ENCODE results near the gene ATIC.
"Not testable (repeated sequence)": the region's sequence is repeated elsewhere in the genome, so short reads cannot be mapped to it uniquely, and the experiment has no call there.

ATIC gene

DNA sequence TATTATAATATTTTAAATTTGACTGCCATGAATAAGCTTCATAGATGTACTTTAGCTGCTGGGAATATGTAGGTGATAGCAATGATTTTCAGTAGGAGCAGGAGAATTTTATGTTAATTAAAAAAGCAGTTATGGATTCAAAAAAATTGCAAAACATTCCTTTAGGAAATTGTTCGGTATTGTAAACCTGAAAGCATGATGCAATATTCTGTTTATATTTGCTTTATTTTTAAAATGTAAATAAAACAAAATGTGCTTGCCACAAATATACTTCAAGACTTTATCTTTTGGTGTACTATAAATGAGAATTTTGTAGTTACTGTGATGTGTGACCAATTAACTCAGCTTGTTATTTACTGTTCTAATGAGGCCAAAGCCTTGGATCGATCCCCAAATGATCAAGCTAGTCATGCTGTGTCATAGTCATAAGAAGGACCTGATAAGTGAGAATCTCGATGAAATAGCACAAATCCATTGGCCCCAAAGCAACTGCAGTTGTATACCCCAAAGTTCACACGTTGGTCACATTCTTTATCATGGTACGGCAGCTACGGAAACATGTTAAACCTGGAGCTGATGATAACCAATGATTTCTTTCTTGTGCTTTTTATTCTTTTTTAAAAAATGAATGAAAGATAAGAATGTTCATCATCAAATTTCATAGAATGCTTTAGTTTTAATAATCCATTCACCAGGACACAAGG, 23.6 kb upstream of the ATIC start:
- no peaks in the 10 kb centered on the region for H3K4me1 ChIP-seq
- no peaks in the 10 kb centered on the region for H3K27me3 ChIP-seq (ENCODE audit: low read depth)
- no peak for DNase-seq (ENCODE audit: low spot score in 2 of 2)
- in situ Hi-C loops (cut with MboI; ENCODE audit: low sequenced_read_pairs), result no loop called here
- H3K9me3 ChIP-seq, result no peaks in the 10 kb centered on the region
- no peak overlapping the region for H3K4me3 ChIP-seq
- no peaks in the 10 kb centered on the region for H3K36me3 ChIP-seq (replicated peaks)

DNA sequence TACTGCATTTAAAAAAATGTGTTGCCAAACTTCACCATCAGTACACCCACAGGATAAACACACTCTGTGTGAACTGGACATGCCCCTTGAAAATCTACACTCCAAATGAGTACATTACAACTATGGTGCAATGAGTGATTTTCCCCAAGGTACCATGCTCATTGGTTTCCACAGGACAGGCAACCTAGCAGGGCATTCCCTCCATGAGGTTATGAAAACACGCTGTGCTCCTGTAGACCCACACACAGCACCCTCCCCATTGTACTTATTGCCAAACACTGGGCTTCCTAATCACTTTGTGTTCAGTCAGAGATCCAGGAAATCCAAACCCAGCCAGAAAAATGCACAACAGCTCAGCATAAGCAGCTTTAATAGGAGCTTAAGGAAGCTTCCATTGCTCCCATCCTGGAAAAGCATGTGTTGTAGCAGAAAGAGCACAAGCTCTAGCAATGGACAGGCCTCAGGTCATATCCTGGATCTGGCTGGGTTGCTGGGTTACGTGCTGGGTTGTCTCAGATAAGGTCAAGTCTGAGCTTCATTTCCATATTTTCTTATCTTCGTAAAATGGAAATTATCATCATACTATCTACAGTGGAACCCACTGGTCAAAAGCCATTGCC, 20.8 kb upstream of the ATIC start:
- Histone ChIP-seq H3K36me3 (replicated peaks) (no peaks in the 10 kb centered on the region), H3K4me3 (no peak overlapping the region), H3K9me3 (no peaks in the 10 kb centered on the region), H3K4me1 (no peaks in the 10 kb centered on the region), H3K27me3 (ENCODE audit: low read depth) (no peaks in the 10 kb centered on the region)
- no peak for DNase-seq (ENCODE audit: low spot score in 2 of 2)
- in situ Hi-C loops (cut with MboI; ENCODE audit: low sequenced_read_pairs), result no loop called here

DNA sequence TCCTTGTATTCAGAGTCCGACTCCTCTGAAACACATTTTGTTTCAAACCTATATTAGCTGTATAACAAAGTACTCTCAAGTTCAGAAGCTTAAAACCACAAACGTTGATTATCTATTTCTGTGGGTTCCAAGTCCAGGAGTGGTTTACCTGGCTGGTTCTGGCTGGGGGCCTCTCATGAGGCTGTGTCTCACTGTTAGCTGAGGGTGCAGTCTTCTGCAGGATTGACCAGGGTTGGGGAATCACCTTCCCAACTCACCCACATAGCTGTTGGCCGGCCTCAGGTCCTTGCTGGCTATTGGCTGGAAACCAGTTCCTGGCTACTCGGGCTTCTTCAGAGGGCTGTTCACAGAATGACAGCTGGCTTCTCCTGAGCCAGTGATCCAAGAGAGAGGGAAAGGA, 18.0 kb upstream of the ATIC start:
- DNase-seq (ENCODE audit: low spot score in 2 of 2), result no peak
- no peaks in the 10 kb centered on the region for H3K9me3 ChIP-seq
- H3K4me3 ChIP-seq, result no peak overlapping the region
- H3K36me3 ChIP-seq (replicated peaks), result no peaks in the 10 kb centered on the region
- no peaks in the 10 kb centered on the region for H3K4me1 ChIP-seq
- no peaks in the 10 kb centered on the region for H3K27me3 ChIP-seq (ENCODE audit: low read depth)
- in situ Hi-C loops (cut with MboI; ENCODE audit: low sequenced_read_pairs), result no loop called here

DNA sequence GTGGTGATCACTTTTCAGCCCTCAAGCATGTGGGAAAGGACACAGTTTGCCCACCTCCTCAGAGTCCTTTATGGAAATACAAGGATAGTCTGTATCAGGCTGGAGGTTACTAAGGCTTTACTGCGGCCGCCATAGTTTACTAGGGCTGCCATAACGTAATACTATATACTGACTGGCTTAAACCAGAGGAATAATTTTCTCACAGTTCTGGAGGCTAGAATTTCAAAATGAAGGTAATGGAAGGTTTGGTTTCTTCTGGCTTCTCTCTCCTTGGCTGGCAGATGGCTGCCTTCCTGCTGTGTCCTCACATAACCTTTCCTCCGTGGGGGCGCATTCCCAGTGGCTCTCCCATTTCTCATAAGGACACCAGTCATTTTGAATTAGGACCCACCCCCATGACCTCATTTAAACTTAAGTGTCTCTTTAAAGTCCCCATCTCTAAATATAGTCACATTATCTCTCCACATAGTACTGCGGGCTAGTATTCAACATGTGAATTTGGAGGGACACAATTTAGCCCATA, 12.5 kb upstream of the ATIC start:
- Histone ChIP-seq H3K9me3 (peaks cover 6% of the 10 kb centered on the region; the same call in 1 of the 2 replicates), H3K36me3 (replicated peaks) (no peaks in the 10 kb centered on the region), H3K4me1 (no peaks in the 10 kb centered on the region), H3K27me3 (ENCODE audit: low read depth) (no peaks in the 10 kb centered on the region), H3K4me3 (no peak overlapping the region)
- in situ Hi-C loops (cut with MboI; ENCODE audit: low sequenced_read_pairs), result no loop called here
- peak in 1 of 2 experiments; percentile 21 for DNase-seq (ENCODE audit: low spot score in 2 of 2)

DNA sequence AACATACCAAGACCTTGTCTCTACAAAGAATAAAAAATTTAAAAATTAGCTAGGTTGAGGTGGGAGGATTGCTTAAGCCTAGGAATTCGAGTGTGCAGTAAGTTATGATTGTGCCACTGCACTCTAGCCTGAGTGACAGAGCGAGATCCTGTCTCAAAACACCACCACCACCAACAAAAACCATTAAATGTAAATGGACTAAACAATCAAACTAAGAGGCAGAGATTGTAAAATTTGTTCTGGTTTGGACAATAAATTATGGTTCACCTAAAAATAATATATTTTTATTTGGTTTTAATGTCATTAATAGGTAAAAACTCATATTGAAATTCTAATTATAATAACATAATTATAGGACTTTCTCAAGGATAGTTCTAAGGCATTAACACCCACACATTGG, 9.9 kb upstream of the ATIC start:
- in situ Hi-C loops (cut with MboI; ENCODE audit: low sequenced_read_pairs), result no loop called here
- no peak overlapping the region for H3K4me3 ChIP-seq
- no peak for DNase-seq (ENCODE audit: low spot score in 2 of 2)
- H3K4me1 ChIP-seq, result no peaks in the 10 kb centered on the region
- H3K27me3 ChIP-seq (ENCODE audit: low read depth), result no peaks in the 10 kb centered on the region
- H3K36me3 ChIP-seq (replicated peaks), result no peaks in the 10 kb centered on the region
- H3K9me3 ChIP-seq, result peaks cover 6% of the 10 kb centered on the region; the same call in 1 of the 2 replicates

DNA sequence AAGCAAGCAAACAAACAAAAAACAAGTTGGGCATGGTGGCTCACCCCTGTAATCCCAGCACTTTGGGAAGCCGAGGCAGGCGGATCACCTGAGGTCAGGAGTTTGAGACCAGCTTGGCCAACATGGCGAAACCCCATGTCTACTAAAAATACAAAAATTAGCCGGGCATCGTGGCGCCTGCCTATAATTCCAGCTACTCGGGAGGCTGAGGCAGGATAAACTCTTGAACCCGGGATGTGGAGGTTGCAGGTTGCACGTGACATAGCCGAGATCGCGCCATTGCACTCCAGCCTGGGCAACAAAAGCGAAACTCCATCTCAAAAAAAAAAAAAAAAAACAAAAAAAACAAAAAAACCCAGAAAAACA, 617 bp upstream of the ATIC start:
- in situ Hi-C loops (cut with MboI; ENCODE audit: low sequenced_read_pairs); H3K27me3 ChIP-seq (ENCODE audit: low read depth); H3K9me3 ChIP-seq: not testable (repeated sequence)
- Histone ChIP-seq H3K4me3 (peak overlapping the region; percentile 46), H3K36me3 (replicated peaks) (peaks cover 32% of the 10 kb centered on the region), H3K4me1 (peaks cover 14% of the 10 kb centered on the region)
- peak in 1 of 2 experiments; percentile 26 for DNase-seq (ENCODE audit: low spot score in 2 of 2)

DNA sequence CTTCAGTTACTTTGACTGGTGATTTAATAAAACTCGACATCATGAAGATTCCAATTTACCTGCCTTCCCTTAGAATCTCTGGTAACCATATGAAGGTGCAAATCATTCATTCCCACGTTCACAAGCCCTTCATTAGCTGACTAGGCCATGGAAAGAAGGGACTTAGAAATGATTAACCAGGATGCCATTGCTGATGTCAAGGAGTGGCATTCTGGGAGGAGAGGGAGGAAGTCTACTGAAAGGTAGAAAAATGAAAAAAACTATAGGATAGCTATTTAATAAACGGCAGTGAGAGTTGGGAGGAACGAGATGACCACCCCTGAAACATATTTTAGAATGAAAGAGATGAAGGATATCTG, 1.4 kb downstream of the ATIC start:
- H3K27me3 ChIP-seq (ENCODE audit: low read depth), result no peaks in the 10 kb centered on the region
- peaks cover 50% of the 10 kb centered on the region for H3K36me3 ChIP-seq (replicated peaks)
- H3K4me3 ChIP-seq, result peak overlapping the region; percentile 46
- in situ Hi-C loops (cut with MboI; ENCODE audit: low sequenced_read_pairs), result no loop called here
- peaks cover 14% of the 10 kb centered on the region for H3K4me1 ChIP-seq
- DNase-seq (ENCODE audit: low spot score in 2 of 2), result no peak
- no peaks in the 10 kb centered on the region for H3K9me3 ChIP-seq

DNA sequence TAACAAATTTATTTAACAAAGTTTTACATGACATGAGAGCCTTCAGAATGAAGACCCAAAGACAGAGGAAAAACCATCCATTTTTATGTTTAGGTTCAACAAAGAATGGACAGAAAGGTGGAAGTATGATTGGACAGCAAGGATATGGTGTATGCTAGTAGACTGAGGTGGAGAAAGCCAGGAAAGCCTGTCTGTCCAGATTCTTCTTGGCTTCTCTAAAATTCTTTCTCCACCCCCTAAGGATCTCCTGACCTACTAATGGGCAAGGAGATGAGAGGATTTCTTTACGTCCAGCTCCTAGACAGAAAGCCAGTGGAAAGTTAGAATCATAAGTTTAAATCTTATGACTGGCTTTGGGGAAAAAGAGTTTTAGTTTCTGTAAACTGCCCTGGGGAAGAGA, 3.0 kb downstream of the ATIC start:
- H3K36me3 ChIP-seq (replicated peaks), result peaks cover 67% of the 10 kb centered on the region
- DNase-seq (ENCODE audit: low spot score in 2 of 2), result no peak
- no peak overlapping the region for H3K4me3 ChIP-seq
- peaks cover 14% of the 10 kb centered on the region for H3K4me1 ChIP-seq
- in situ Hi-C loops (cut with MboI; ENCODE audit: low sequenced_read_pairs), result no loop called here
- H3K27me3 ChIP-seq (ENCODE audit: low read depth), result no peaks in the 10 kb centered on the region
- no peaks in the 10 kb centered on the region for H3K9me3 ChIP-seq

DNA sequence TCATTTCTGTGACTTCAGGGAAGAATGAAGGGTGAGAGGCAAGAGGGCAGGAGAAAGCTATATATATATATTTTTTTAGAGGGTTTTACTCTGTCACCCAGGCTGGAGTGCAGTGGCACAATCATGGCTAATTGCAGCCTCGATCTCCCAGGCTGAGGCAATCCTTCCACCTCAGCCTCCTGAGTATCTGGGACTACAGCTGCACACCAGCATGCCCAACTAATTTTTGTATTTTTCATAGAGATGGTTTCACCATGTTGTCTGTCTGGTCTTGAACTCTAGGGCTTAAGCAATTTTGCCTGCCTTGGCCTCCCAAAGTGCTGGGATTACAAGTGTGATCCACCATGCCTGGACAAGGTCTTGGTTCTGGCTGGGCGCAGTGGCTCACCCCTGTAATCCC, 3.4 kb downstream of the ATIC start:
- Histone ChIP-seq H3K4me3 (no peak overlapping the region), H3K27me3 (ENCODE audit: low read depth) (no peaks in the 10 kb centered on the region), H3K9me3 (no peaks in the 10 kb centered on the region), H3K36me3 (replicated peaks) (peaks cover 71% of the 10 kb centered on the region), H3K4me1 (peaks cover 14% of the 10 kb centered on the region)
- DNase-seq (ENCODE audit: low spot score in 2 of 2), result no peak
- in situ Hi-C loops (cut with MboI; ENCODE audit: low sequenced_read_pairs), result no loop called here

DNA sequence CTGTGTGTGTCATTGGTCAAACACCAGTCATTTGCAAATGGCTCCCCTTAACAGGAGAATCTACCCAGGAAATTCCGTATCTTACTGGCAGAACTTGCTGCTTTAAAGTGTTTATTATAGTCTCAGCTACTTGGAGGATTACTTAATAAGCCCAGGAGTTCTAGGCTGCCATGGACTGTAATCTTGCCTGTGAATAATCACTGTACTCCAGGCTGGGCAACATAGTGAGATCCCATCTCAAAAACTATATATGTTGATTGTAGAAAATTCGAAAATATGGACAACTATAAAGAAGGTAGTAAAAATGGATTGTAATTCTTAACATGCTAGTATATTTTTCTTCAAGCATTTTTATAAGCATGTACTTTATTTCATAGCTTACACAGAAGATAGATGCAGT, 4.5 kb downstream of the ATIC start:
- in situ Hi-C loops (cut with MboI; ENCODE audit: low sequenced_read_pairs), result no loop called here
- Histone ChIP-seq H3K4me1 (peaks cover 12% of the 10 kb centered on the region), H3K36me3 (replicated peaks) (peaks cover 81% of the 10 kb centered on the region), H3K4me3 (no peak overlapping the region), H3K9me3 (no peaks in the 10 kb centered on the region), H3K27me3 (ENCODE audit: low read depth) (no peaks in the 10 kb centered on the region)
- DNase-seq (ENCODE audit: low spot score in 2 of 2), result no peak

DNA sequence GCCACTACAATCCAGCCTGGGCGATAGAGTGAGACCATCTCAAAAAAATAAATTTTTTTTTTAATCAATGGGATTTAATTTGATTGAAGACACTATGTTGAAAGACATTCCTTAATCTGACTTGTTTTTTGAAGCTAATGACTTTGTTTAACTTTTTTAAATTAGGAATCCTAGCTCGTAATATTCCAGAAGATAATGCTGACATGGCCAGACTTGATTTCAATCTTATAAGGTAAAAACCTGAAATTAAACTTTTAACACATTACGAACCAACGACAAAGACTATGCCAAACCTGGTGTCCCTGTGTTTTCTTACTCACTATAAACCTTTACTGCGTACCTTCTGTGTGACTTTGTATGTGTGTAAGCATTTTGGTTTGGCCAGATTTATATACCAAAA, 7.6 kb downstream of the ATIC start:
- Histone ChIP-seq H3K27me3 (ENCODE audit: low read depth) (no peaks in the 10 kb centered on the region), H3K36me3 (replicated peaks) (peaks cover 98% of the 10 kb centered on the region), H3K4me1 (no peaks in the 10 kb centered on the region; the same call in 1 of the 2 replicates), H3K4me3 (no peak overlapping the region), H3K9me3 (no peaks in the 10 kb centered on the region)
- DNase-seq (ENCODE audit: low spot score in 2 of 2), result no peak
- in situ Hi-C loops (cut with MboI; ENCODE audit: low sequenced_read_pairs), result no loop called here

DNA sequence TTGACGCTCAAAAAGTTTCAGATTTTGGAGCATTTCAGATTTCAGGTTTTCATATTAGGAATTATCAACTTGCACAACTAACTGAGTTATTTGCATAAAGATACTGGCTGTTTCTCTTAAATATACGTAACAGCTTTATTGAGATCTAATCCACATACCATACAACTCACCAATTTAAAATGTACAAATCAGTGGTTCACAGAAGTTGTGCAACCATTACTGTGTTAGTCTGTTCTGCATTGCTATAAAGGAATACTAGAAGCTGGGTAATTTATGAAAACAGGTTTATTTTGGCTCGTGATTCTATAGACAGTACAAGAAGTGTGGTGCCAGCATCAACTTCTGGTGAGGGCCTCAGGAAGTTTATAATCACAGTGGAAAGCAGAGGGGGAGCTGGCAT, 8.2 kb downstream of the ATIC start:
- Histone ChIP-seq H3K4me1 (no peaks in the 10 kb centered on the region; the same call in 1 of the 2 replicates), H3K36me3 (replicated peaks) (peaks cover 98% of the 10 kb centered on the region), H3K27me3 (ENCODE audit: low read depth) (no peaks in the 10 kb centered on the region), H3K4me3 (no peak overlapping the region), H3K9me3 (no peaks in the 10 kb centered on the region)
- in situ Hi-C loops (cut with MboI; ENCODE audit: low sequenced_read_pairs), result no loop called here
- DNase-seq (ENCODE audit: low spot score in 2 of 2), result no peak

DNA sequence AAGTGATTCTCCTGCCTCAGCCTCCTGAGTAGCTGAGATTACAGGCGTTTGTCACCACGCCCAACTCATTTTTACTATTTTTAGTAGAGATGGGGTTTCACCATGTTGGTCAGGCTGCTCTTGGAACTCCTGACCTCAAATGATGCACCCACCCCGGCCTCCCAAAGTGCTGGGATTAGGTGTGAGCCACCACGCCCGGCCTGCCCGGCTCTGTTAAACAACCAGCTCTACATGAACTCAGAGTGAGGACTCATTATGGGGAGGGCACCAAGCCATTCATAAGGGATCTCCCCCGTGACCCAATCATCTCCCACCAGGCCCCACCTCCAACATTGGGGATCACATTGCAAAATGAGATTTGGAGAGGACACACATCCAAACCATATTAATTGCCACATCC, 8.8 kb downstream of the ATIC start:
- no peak for DNase-seq (ENCODE audit: low spot score in 2 of 2)
- no peaks in the 10 kb centered on the region for H3K27me3 ChIP-seq (ENCODE audit: low read depth)
- in situ Hi-C loops (cut with MboI; ENCODE audit: low sequenced_read_pairs), result no loop called here
- H3K36me3 ChIP-seq (replicated peaks), result peaks cover 98% of the 10 kb centered on the region
- no peaks in the 10 kb centered on the region; the same call in 1 of the 2 replicates for H3K4me1 ChIP-seq
- H3K4me3 ChIP-seq, result no peak overlapping the region
- no peaks in the 10 kb centered on the region for H3K9me3 ChIP-seq

DNA sequence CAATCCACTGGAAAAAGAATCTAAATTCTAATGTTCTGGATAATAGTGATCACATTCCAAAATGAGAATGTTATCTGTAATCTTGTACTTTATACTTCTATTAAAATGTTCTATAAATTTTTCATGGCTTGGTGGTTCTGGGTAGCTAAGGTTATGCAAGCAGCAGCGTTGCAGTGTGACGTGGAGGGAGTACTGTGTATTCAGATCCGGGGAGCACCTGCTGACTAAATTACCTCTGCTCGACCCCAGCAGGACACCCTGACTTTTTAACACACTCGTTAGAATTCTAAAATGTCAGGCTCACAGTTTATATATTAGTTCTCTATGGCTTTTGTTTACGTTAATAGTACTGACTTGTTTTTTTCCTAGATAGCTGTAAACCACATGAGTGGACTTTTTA, 13.0 kb downstream of the ATIC start:
- Histone ChIP-seq H3K36me3 (replicated peaks) (peaks cover 99% of the 10 kb centered on the region), H3K4me3 (no peak overlapping the region), H3K9me3 (no peaks in the 10 kb centered on the region), H3K4me1 (no peaks in the 10 kb centered on the region; the same call in 1 of the 2 replicates), H3K27me3 (ENCODE audit: low read depth) (no peaks in the 10 kb centered on the region)
- in situ Hi-C loops (cut with MboI; ENCODE audit: low sequenced_read_pairs), result no loop called here
- DNase-seq (ENCODE audit: low spot score in 2 of 2), result no peak

Data from HAP-1 (cell line).